NCI-H1417 treated with DMSO at 0.1 percent for 48 hours (cell line): Measurements from ENCODE around the gene OR6C68.
"Not testable (repeated sequence)": the region's sequence is repeated elsewhere in the genome, so short reads cannot be mapped to it uniquely, and the experiment has no call there.

ENCODE experiments used
- DNase-seq: peaks from one replicate; lab custom pipeline; 2025; lab: John Stamatoyannopoulos, UW

The OR6C68 gene

DNA sequence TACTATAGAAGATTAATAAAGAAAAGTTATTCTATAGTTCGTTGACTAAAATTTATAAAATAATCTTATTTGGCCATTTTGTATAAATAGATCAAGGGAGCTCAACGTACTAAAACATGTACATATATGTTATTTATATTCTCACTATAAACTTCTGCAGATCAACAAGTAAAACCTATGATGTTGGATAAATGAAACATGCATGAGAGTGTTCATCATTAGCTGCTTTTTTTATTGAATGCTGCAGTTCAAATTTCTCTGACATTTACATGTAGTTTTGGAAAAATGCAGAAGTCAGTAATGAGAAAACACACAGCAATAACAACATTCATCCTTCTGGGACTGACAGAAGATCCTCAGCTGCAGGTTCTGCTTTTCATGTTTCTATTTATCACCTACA lies at the start of gene OR6C68:
TSS of gene OR6C68 (plus strand) at position 301 of the 400 bp plus-strand sequence. CDS start at position 301, 0 bp downstream.
- no peak for DNase-seq

DNA sequence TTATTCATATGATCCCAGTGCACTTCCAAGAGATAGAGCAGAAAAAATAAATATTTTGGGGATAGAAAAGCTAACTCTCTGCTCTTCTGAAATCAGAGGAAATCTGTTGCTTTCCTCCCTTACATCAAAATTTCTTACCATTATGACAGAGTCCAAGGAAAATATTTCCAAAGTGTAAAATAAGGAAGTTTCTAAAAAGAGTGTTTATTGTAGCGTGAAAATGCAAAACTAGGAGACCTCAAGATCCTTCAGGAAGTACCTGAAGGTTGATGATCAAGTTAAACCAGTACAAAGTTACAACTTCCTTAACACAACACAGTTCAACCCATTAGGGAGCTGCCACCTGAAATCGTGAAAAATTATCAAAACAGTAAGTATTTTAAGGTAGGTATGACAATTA lies 48.4 kb upstream of the OR6C68 start, which contains the start of gene OR6C2:
TSS of gene OR6C2 (plus strand) at position 301 of the 400 bp plus-strand sequence. CDS start 8,138 bp downstream, outside the sequence.
- no peak for DNase-seq

GRCh38 chr12:55445357-55445756 lies 46.8 kb upstream of the OR6C68 start:
- DNase-seq, result no peak

DNA sequence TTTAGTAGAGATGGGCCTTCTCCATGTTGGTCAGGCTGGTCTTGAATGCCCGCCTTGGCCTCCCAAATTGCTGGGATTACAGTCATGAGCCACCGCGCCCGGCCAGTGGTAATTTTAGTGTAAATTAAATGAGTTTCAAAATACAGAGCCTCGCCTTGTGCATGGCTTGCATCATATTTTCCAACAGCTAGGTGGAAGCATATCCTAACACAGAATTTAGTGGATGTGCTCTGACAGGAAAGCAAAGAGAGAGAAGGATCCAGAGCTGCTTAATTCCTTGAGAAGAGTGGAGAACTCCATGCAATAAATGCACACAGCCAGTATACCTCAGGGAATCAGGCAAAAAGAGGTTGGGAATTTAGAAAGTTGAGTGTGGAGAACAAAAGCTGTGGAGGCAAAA lies 45.9 kb upstream of the OR6C68 start:
- no peak for DNase-seq

DNA sequence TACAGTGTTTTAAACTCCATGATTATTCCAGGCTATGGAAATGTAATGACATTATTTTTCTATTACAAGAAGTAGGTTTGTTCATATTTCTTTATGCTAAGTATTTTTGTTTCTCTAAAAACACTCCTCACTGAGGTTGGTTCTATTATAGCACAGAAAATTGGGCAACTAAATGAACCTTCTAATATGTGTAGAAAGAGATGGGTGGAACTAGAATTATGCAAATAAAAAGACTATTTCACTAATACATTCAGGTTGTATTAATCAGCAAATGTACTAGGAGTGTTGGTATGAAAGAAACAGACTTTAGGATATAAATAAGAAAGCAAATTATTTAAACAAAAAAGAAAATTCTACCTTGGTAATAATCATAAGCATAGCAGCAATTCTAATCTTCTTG lies 43.4 kb upstream of the OR6C68 start:
- DNase-seq, result no peak

GRCh38 chr12:55464926-55465325 lies 27.3 kb upstream of the OR6C68 start:
- DNase-seq, result not testable (repeated sequence)

- no peak for DNase-seq
Measured at GRCh38 chr12:55467836-55468235, 24.3 kb upstream of the OR6C68 start.

- no peak for DNase-seq
Measured at GRCh38 chr12:55469291-55469690, 22.9 kb upstream of the OR6C68 start.

GRCh38 chr12:55470088-55470829 lies 21.9 kb upstream of the OR6C68 start, which contains the start of gene OR6C70:
Gene OR6C70, minus strand, starts transcription at chr12:55470138. Its CDS starts 0 bp downstream, at chr12:55470138.
- no peak for DNase-seq

- no peak for DNase-seq
Measured at GRCh38 chr12:55472264-55472663, 19.9 kb upstream of the OR6C68 start.

GRCh38 chr12:55479136-55479535 lies 13.0 kb upstream of the OR6C68 start:
- not testable (repeated sequence) for DNase-seq

GRCh38 chr12:55484284-55484683 lies 7.9 kb upstream of the OR6C68 start:
- DNase-seq, result not testable (repeated sequence)

DNA sequence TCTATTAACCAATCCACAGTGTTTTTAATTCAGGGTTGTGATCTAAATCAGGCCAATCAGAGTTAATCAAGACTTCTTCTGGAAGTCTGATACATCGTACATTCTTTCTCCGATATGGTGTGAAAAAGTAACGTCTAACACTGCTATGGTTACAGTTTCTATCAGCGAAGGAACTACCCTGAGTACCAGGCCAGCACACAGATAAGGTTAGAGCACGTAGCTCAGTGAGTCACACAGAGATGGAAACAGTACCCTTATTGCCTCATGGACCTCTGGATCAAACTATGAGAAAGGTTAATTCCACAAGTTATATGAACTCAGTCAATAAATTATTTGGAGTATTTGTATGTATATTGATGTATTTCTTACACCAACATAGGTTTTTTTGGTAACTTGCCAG lies 3.3 kb downstream of the OR6C68 start:
- DNase-seq, result no peak

DNA sequence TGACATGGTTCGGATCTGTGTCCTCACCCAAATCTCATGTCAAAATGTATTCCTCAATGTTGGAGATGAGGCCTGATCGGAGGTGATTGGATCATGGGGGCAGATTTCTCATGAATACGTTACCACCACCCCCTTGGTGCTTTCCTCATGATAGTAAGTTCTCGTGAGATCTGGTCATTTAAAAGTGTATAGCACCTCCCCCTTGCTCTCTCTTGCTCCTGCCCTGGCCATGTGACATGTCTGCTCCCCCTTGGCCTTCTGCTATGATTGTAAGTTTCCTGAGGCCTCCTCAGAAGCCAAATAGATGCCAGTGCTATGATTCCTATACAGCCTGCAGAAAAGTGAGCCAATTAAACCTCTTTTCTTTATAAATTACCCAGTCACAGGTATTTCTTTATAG lies 7.1 kb downstream of the OR6C68 start:
- DNase-seq, result no peak

DNA sequence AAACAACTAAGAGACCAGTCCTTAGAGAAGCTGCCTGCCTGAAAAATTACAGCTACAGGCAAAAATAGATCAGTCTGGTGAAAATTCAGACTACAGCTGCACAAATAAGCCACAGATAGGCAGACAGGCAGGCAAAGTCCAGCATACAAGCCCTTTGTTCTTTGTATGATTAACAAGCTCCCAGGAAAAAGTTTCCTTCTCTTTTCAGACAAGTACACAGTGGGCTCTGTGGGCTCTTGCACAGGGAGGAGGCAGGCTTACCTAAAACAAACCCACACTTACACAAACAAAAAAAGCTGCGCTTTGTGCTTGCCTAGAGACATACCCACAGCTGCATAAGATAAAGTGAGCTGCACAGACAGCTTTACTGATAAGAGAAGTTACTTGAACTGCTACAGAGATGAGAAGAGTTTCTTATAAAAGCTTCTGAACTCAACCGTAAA lies 7.7 kb downstream of the OR6C68 start:
- no peak for DNase-seq

- DNase-seq, result no peak
Measured at GRCh38 chr12:55501601-55502000, 9.4 kb downstream of the OR6C68 start.

DNA sequence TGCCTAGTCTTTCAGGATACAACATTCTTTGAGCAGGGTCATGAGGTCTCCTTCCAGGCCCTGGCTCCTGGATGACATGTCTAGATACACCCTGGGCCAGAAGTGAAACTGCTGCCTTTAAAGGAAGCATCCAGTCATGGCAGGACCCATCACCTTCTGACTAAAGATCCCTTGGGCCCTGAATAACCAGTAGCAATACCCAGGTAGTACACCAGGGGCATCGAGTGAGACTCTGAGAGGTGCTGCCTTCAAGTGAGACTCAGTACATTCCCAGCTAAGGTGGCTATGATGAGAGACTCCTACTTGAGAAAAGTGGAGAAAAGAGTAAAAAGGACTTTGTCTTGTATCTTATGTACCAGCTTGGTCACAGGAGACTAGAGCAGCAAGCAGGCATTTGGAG lies 23.5 kb downstream of the OR6C68 start:
- DNase-seq, result no peak

- DNase-seq, result no peak
Measured at GRCh38 chr12:55516391-55516790, 24.2 kb downstream of the OR6C68 start.
